SH-SY5Y (cell line): Measurements from ENCODE around the gene TRIP4.

Source experiments
- GATA2 ChIP-seq: IDR thresholded peaks from 2 replicates; pipeline ENCODE4 v1.6.1; 2011; ENCODE audit warnings: mild to moderate bottlenecking, low read depth, low read length
- GATA3 ChIP-seq: IDR thresholded peaks from 2 replicates; pipeline ENCODE4 v1.6.1; 2011; ENCODE audit warnings: low read depth, mild to moderate bottlenecking, low read length, moderate library complexity

Gene TRIP4

DNA sequence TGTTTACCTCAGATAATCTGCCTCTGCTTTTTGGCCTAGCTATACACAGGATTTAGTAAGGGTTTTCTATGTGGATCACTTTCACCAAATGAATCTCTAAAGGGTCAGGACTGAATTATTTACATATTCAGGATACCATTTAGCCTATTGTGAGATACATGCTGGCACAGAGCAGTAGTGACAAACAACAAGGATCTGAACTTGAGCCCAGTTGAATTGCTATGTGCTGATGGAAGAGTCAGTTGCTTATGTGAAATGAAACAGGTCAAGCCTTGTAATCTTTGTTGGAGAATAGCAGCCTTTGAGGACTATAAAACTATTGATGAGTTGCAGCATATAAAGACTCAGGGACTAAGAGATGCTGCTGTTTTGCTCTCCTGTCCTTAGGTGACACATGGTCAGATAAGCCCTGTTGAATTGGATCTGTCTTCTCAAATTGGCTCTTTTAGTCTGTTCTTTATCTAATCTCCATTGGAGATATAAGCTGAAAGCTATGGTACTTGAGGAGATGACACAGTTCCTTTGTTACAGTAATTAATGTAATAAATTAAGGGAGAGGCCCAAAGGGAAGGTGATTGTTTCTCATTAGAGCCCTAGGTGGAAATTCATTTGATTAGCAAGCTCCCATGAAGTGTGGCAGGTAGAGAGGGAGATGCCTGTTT lies 103.1 kb downstream of the TRIP4 start:
- TF ChIP-seq GATA3, result no peak
- no peak for TF ChIP-seq GATA2

DNA sequence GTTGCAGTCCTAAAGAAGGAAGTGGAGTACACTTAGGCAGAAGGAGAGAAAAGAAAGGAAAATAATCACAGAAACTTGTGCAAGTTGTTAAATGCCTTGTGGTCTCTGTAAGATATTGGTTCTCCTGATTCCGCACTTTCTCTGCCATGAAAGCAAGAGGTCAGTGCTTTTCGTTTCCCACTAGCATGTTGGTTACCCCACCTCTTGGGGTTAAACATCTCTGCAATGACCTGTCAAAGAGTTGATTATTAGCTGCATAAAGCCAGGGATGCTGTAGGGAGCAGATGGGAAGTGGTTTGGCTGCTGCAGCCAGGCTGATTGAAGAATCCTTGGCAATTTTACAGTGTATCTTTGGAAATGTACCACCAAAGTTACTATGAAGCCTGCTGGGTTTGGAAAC lies 106.0 kb downstream of the TRIP4 start:
- no peak for TF ChIP-seq GATA3
- no peak for TF ChIP-seq GATA2

DNA sequence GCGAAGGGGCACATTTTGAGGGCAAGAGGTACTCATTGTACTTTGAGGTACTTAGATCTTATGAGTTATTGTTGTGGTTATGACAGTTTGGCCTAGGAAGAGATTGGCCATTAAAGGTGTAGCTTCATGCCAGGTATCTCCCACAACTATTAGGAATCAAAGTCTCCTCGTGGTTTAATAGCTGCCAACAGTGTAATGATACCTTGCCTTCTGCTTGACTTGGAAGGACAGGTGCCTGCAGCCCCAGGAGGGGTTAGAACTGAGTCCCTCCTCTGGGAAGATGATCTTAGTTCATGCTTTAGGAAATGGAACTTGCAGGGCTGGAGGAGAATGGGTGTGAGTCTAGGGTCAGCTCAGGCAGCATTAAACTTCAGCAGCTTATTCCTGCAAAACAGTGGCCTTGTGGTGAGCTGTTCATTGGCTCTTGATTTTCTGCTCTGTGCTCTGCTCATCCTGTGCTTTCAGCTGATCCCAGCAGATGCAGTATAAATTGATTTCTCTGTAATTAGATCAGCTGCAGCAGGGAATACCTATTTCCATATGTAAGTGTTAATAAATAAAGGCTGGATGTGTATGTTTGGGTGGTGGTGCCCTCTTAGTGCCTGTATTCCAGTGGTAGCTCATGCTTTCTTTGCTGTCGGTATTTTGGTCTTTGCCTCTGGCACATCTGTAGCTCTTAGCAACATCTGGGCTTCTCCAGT lies 113.2 kb downstream of the TRIP4 start:
- TF ChIP-seq GATA2, result no peak
- TF ChIP-seq GATA3, result no peak

DNA sequence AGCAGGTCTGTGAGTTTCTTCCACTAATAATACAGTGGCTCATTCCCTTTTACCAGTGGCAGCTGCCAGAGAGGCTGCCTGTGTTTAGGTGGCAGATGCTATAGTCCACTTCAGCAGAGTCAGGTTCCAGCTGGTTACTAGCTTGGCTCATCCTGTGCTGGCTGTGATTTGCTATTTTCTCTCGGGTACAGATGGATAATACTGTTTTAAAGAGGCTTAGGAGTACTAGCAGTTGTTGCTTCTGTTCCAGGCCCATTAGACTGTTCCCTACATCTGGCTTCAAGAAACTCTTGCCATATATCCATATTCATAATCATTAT lies 113.7 kb downstream of the TRIP4 start:
- TF ChIP-seq GATA2, result no peak
- TF ChIP-seq GATA3, result no peak

DNA sequence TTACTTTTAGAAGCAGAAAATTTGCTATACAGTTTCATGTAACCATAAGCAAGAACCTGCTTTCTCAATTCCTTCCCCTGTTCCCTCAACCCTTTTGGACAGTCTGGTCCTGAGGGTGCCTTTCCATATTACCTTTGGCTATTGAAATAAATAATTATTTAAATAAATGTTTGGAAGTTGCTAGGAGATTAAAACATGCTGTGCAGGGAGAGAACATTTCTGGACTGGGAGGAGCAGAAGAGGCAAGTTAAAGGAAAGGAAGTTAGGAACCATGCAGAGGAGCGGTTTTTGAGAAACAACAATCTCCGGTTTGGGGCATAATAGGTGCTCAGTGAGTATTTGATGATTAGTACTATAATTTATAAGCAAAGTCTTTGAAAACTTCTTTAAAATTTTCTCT lies 114.5 kb downstream of the TRIP4 start:
- TF ChIP-seq GATA2 (no peak), GATA3 (no peak)

DNA sequence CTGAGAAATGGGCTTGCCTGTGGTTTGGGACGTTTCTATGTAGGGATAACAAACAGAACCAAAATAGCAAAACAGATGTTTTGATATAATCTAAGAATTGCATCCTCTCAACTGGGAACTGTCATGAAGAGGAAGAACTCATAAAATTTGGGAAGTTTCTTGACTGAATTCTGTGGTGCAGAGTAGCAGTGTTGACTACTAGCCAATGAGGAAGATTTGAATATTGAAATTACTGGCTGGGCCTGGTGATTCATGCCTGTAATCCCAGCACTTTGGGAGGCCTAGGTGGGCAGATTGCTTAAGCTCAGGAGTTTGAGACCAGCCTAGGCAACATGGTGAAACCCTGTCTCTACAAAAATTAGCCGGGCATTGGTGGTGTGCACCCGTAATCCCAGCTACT lies 114.9 kb downstream of the TRIP4 start:
- no peak for TF ChIP-seq GATA2
- TF ChIP-seq GATA3, result no peak

DNA sequence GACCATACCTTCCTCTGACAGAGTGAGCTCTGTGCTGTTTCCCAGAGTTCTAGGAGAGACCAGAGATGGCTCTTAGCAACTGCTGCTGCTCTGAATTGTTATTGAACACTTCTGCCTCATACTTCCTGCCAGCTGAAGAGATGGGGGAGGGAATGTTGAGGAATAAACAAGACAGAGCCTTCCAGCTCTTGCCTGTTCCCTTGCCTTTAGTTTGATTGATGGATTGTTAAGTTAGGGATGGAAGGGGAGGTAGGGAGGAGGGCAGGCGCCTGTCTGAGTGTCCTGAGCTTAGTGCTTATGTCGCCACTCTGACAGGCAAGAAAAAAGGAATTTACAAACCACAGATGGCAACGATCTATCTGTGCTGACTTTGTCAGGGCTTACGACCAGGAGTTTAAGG lies 115.6 kb downstream of the TRIP4 start:
- TF ChIP-seq GATA3 (no peak), GATA2 (no peak)

DNA sequence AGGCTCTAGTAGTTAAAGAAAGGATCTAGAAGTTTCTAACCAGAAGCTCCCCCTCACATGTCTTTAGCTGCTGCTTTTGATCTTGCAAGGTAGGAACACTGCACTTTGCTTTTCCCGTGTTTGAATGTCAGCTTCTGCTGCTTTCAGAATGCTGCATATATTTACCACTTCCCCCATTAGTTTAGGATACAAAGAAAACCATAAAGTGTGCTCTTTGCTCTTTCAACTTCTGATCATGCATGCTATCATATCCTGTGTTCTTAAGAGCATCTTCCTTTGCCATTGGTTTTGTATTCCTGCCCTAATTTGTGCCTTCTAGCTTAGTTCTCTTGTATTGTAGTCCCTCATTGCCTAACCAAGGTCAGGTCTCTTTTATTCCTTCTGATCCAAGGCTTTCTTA lies 116.0 kb downstream of the TRIP4 start:
- TF ChIP-seq GATA3 (no peak), GATA2 (no peak)
